ENCODE measurements around the gene PROS1.
A peak's percentile ranks its signal among the peaks of the same experiment; 100 is the strongest.

The PROS1 gene

DNA sequence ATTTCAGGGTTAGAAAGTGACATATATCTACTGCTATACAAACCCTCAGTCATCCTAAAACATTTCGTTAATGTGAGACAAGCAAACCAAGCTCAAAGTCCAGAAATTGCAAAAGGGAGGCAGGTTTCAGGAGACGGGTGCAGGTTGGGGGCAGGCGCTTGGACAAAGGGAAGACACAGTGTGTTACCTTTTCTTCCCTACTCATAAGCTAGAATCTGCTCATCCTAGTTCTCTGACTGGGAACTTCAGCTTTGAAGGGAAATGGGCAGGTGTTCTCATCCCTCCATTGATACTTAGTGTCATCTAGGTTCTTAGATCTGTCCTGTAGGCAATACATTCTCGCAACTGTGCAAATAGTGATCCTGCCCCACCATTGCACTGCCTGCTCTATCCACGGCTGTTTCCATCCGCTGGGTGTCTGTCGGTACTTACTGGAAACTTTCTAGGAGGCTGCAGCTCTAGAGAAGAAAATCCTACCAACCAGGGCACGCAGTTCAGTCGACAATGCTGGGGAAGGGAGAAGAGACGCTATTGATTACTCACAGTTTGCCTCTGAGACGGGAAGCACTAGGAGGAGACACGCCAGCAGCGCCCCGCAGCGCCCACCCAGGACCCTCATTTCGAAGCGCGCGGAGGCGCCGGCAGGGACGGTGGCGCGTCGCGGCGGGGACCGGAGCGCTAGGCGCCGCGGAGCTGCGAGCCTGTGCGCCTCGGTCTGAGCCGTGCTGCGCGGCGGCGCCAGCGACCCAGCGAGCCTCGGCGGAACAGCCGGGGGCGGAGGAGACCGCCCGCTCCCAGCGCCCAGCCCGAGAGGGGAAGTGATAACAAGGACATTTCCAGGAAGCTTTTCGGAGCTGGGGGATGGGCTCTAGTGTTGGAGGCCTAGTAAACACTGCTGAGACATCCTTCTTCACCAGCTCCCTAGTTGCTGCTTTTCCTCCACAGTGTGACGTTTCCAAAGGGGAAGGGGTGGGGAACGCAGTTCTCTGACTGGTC is at the start of gene PROS1:
Gene PROS1 (minus strand): TSS at position 766 of the 996 bp plus-strand sequence. CDS start 147 bp downstream, at position 619.
- DNase-seq (ENCODE audit: low read depth) = peak; percentile 12

GRCh38 chr3:94020293-94020692 is 46.6 kb upstream of the PROS1 start:
- DNase-seq (ENCODE audit: low read depth) = no peak

GRCh38 chr3:94019659-94020058 is 46.0 kb upstream of the PROS1 start:
- DNase-seq (ENCODE audit: low read depth) = no peak

DNA sequence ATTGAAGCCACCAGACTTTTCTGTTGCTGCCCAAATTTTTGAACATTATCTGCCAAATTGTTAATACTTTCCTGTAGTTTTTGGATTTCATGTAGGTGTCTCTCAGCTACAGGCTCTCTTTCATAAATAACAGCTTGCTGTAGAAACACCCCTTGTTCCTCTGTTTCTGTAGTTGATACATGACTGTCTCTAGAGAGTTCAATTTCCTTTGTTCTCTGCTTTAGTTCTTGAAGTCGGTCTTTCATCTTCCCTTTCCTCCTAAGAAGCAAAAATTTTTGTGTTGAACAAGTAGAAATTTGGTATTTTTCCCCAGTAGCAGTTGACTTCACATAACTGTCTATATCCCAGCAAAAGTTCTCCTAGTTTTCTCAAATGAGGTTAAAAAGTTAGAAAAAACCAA is 41.3 kb upstream of the PROS1 start:
- no peak for DNase-seq (ENCODE audit: low read depth)

DNA sequence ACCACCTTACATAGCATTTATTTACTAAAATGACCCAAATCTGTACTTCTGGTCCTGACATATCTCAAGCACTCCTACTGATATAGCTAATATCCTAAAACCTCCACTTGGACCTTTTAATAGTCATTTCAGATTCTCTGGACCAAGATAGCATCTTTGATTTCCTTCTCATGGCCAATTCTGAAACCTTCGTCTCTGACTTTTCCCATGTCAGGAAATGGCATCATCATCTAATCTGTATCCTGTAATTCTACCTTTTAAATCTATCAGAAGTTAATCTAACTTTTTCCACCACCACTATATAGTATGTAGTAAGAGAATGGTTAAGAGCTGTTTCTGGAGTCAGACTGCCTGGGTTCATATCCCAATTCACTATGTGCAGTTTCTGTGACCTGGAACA is 38.5 kb upstream of the PROS1 start:
- DNase-seq (ENCODE audit: low read depth) = no peak

DNA sequence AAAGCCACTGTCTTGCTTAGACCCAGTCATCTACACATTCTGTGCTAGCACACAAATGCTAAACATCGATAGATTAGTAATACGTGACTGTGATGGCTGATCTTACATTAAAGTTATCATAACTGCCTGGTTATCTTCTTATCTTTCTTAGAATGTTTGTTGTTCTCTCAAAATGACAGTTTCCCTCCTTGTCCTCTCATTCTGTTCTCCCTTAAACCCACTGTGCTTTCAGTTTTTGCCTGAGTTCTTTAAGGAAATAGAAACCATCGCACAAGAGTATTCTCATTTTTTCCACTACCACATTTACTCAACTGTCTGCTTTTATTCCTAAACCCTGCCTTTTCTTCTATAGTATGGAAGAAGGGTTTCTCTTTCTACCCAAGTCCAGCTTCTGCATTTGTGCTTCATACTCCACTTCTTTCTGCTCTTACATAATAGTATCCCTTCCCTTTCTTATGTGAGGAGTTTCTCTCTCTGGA is 37.6 kb upstream of the PROS1 start:
- DNase-seq (ENCODE audit: low read depth) = no peak

DNA sequence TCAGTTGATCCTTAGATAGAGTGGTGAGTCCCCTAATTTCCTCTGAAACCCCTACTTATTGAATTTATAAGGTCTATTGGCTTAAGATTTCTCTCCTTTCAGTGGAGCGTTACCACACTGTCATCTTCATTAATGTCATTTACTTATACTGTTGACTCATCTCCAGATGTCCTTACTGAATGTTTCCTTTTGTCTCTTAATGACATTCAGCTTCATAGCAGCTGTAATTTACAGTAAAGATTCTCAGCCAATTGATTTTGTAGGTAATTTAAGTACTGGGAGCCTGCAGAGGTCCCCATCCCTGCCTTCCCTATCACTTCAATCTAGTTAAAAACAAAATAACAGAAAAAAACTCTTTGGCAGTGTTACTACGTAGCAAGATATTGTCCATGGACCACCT is 35.9 kb upstream of the PROS1 start:
- no peak for DNase-seq (ENCODE audit: low read depth)

DNA sequence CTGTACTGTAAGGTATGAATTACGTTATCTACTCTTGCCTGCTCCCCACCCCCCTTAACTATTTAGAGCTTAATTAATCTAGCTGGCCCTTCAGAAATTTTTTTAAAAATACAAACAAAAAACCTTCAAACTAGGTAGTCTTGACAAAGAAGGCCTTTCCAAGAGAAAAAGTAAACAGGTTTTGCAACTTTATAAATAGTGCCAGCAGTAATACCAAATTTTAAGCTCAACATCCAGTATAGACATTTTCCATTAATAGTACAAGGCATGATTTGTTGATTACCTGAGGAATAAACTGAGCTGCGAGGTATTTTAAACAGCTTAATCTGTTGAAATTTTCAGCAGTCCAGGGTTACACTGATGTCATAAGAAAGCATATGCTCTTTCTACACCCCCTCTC is 34.6 kb upstream of the PROS1 start:
- DNase-seq (ENCODE audit: low read depth) = no peak

DNA sequence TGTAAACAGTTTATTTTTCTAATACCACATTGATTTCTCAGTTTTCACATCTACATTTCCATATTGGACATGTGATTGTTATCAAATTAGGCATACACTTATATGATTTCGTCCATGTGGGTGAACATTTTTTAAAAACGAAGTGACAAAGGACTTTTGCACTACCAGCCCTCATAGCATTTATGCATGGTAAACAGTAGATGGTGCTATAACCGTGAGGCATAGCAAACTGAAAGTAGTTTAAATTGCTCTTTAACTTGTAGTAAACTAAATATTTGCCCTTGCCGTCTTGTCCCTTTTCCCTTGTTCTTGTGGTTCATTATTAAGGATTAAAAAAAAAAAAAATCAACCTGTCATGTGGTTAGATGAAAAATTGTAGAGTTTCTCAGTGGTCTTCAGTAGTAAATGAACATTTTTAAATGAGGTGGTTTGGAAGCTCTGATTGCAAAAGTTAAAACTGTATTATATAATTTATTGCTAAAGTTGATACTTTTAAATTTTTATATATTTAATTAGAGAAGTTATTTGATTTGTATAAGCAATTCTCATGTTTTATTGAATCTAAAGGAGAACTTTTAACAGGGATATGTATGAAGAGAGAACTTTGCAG is 30.7 kb upstream of the PROS1 start:
- DNase-seq (ENCODE audit: low read depth) = no peak

GRCh38 chr3:94001827-94002495 is 28.3 kb upstream of the PROS1 start:
- DNase-seq (ENCODE audit: low read depth) = no peak

- no peak for DNase-seq (ENCODE audit: low read depth)
Observed at GRCh38 chr3:94001191-94001590, 27.5 kb upstream of the PROS1 start.

DNA sequence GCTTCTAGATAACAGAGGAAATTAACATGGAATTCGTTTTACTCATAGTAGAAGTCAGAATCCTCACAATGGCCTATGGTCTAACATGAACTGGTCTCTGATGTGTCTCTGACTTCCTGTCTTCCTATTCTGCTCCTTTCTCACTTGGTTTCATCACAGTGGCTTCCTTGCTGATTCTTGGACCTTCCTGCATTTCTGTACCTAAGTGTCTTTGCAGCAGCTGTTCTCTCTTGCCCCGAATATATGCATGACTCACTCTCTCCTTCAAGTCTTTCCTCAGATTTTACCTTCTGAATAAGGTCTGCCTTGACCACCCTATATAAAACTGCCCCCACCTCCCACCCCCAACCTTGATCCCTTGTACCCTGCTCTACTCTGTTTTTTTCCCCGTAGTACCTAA is 20.4 kb upstream of the PROS1 start:
- no peak for DNase-seq (ENCODE audit: low read depth)

DNA sequence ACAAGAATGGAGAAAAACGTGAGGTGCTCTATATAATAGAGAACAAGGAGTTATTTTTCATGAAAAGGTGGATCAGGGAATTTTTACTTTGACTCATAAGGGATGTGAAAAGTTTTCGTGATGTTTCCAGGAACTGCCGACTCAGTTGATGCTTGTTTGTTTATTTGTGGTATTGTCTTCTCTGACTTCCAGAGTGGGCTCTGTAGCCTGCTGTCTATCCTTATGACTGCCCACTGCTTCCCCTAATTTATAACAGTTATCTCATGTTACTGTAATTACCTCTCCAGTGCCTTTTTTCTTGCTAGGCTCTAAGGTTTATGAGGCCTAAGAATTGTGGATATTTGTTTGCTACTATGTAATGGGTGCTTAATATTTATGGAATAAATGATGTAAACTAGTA is 18.5 kb upstream of the PROS1 start:
- DNase-seq (ENCODE audit: low read depth) = no peak

- DNase-seq (ENCODE audit: low read depth) = no peak
Observed at GRCh38 chr3:93991631-93992030, 17.9 kb upstream of the PROS1 start.

- DNase-seq (ENCODE audit: low read depth) = no peak
Observed at GRCh38 chr3:93989241-93989640, 15.5 kb upstream of the PROS1 start.

DNA sequence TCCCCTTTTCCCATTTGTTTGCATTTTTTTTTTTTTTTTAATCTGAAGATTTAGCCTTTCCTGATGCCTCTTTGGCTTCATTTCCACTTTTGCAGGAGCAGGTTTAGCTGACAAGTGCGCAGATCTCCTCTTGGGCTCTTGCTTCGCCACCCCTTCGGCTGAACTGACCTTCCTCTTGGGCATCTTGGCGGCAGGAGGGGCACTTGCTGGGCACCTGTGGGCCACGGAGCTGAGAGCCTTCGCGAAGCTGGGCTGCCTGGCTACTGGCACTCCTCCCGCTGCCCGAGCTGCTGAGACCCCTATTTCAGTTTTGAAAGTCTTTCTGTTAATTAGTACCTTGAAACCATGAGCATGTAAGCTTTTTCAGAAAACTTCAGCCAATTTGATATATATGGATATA is 15.1 kb upstream of the PROS1 start:
- DNase-seq (ENCODE audit: low read depth) = no peak

- no peak for DNase-seq (ENCODE audit: low read depth)
Observed at GRCh38 chr3:93988283-93988682, 14.6 kb upstream of the PROS1 start.

DNA sequence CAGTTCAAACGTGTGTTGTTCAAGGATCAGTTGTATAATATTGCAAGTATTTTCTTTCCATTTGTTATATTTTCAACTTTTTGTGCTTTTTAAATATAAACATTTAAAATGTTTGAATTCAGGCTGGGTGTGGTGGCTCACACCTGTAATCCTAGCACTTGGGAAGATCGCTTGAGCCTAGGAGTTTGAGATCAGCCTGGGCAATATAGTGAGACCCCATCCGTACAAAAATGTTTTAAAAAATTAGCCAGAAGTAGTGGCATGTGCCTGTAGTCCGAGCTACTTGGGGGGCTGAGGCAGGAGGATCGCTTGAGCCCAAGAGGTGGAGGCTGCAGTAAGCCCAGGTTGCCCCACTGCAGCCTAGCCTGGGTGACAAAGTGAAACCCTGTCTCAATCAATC is 10.9 kb upstream of the PROS1 start:
- no peak for DNase-seq (ENCODE audit: low read depth)

- DNase-seq (ENCODE audit: low read depth) = no peak
Observed at GRCh38 chr3:93983408-93983807, 9.7 kb upstream of the PROS1 start.

GRCh38 chr3:93981649-93982048 is 8.0 kb upstream of the PROS1 start:
- DNase-seq (ENCODE audit: low read depth) = no peak

DNA sequence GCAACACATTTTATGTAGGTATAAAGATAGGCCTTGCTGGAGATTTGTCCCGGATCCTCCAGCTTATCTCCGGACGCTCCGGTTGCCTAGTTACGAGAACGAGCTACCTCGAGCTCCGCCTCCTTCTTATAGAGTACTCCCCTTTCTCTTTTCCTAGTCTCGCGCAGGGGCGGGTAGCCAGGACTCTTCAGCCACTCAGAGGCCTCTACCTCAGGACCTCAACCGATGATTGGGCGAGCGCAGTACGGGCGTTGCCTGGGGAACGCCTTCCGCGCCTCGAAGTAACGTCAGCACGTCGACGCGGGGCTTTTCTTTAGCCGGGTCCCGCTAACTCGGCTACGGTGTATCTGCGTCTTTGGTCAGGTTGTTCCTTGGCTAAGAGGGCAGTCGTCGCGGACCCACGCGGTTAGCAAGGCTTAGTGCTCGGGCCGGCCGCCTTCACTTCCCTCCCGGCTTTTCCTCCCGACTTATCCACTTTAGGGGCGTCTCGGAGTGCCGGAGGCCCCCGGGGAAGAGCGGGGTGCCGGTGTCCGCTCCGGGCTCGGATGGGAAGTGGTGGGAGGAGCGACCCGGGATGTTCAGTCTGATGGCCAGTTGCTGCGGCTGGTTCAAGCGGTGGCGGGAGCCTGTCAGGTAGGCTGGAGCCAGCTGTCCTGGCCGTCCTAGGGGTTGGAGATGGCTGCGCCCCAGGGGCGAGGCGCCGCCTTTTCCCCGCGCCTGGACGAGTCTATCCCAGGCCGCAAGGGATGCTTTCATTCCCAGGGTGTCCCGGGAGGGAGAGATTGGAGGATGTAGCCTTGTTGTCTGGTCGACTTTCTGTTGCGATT is 6.4 kb upstream of the PROS1 start, which contains the start of gene ARL13B:
Gene ARL13B (plus strand): TSS at position 306 of the 827 bp plus-strand sequence. CDS start 269 bp downstream, at position 575.
- DNase-seq (ENCODE audit: low read depth) = peak; percentile 92

GRCh38 chr3:93969997-93970396 is 3.7 kb downstream of the PROS1 start:
- DNase-seq (ENCODE audit: low read depth) = no peak

Measured in stimulated activated CD4-positive, alpha-beta T cell treated with anti-CD3 and anti-CD28 coated beads, Interleukin-2, amount 100 ng/mL, for 4 hours (primary cell).